Measurements from ENCODE around the gene IL11.

DNA sequence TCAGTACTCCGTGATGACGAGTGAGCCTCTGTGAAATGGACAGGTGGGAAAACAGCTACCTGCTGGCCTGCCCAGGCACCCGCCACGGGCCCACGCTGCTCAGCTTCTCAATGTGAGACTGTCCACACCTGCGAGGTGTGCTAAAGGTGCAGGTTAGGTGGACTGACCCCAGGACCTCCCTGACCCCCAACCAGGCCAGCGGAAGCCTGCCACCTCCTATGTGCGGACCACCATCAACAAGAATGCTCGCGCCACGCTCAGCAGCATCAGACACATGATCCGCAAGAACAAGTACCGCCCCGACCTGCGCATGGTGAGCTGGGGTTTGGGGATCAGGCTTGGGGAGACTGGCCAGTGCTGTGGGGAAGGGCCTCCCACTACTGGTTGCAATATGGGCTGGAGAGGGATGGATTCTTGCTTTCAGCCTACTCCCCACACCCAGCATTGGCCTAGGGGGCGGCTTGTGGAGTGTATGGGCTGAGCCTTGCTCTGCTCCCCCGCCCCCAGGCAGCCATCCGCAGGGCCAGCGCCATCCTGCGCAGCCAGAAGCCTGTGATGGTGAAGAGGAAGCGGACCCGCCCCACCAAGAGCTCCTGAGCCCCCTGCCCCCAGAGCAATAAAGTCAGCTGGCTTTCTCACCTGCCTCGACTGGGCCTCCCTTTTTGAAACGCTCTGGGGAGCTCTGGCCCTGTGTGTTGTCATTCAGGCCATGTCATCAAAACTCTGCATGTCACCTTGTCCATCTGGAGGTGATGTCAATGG is 17.7 kb upstream of the IL11 start:
- TF ChIP-seq CTCF (IDR thresholded peaks at IDR 0.05; ENCODE audit: extremely low read depth in 1 of 2, insufficient read depth in 1 of 2, low read depth in 1 of 2, low read length in 2 of 2) (no peak), EZH2 (IDR thresholded peaks at IDR 0.05; ENCODE audit: borderline replicate concordance, low read depth, low read length, severe bottlenecking) (no peak)
